Measurements from ENCODE around the gene ATAD2B. TPM values are rescaled to one million over a fixed set of nuclear protein-coding genes. Genes with fewer than 3 reads are reported as not detected.

ATAD2B gene
- total and polyA plus RNA-seq, 2 of the 4 experiments (the other 2 are of a cell fraction), result 1.5 to 5.0 TPM

- no CpG with 5 or more reads among the region's 5 CpGs for WGBS, 2 experiments (ENCODE audit: extremely low coverage in 2 of 2, insufficient read length in 1 of 2)
These were observed 213.6 kb downstream of the ATAD2B start for GRCh38 chr2:23713351-23713750.

More at GRCh38 chr2:23713351-23713750, 213.6 kb downstream of the ATAD2B start:
- Histone ChIP-seq H3K27me3 (ENCODE audit: control insufficient read depth, insufficient read depth, low read length) (no peaks in the 10 kb centered on the region), H4K20me1 (ENCODE audit: insufficient read depth, low read length) (no peaks in the 10 kb centered on the region), H3K36me3 (ENCODE audit: control insufficient read depth, insufficient read depth, low read length) (peaks cover 4% of the 10 kb centered on the region), H3K27ac (ENCODE audit: insufficient read depth, low read length) (no peak overlapping the region), H3K79me1 (ENCODE audit: low read depth in 1 of 2, low read length in 2 of 2) (no peaks in the 10 kb centered on the region; a peak in 1 of 4 replicates), H3K18ac (ENCODE audit: low read depth, low read length) (no peak overlapping the region), H3K4me2 (ENCODE audit: low read depth, low read length) (no peak overlapping the region), H3K56ac (ENCODE audit: extremely low read depth, insufficient read depth, low read length) (no peak overlapping the region), H3K9me1 (ENCODE audit: insufficient read depth, low read length) (peaks cover 4% of the 10 kb centered on the region; the same call in 1 of the 2 replicates), H2BK20ac (ENCODE audit: low read depth, low read length) (no peak overlapping the region), H2BK5ac (ENCODE audit: low read depth, low read length, poor library complexity, severe bottlenecking) (no peak overlapping the region), H3K23ac (ENCODE audit: low read depth, low read length) (no peak overlapping the region), H2AFZ (replicated peaks; ENCODE audit: low read length, poor library complexity) (no peak overlapping the region), H3K4me1 (ENCODE audit: control insufficient read depth, insufficient read depth, low read length) (no peaks in the 10 kb centered on the region), H2BK15ac (ENCODE audit: low read depth, low read length) (no peak overlapping the region), H3K4me3 (ENCODE audit: insufficient read depth, low read depth, low read length) (no peak overlapping the region), H4K8ac (ENCODE audit: low read depth in 2 of 2, low read length in 2 of 2) (no peak overlapping the region), H3K4ac (ENCODE audit: low read depth, low read length) (no peak overlapping the region), H3K9ac (ENCODE audit: low read depth, low read length) (no peak overlapping the region), H2BK120ac (ENCODE audit: low read depth, low read length) (no peak overlapping the region), H2AK5ac (ENCODE audit: low read depth, low read length) (no peak overlapping the region), H3K14ac (replicated peaks; ENCODE audit: low read depth, low read length) (no peak overlapping the region), H3K9me3 (ENCODE audit: control insufficient read depth, insufficient read depth, low read length) (no peaks in the 10 kb centered on the region), H2AK9ac (replicated peaks; ENCODE audit: low read depth, low read length, poor library complexity) (no peak overlapping the region), H4K5ac (ENCODE audit: low read depth, low read length) (no peak overlapping the region), H4K91ac (ENCODE audit: insufficient read depth, low read depth, low read length) (no peak overlapping the region)
- DNase-seq, result no peak
- no TSS peak for BruUV-seq (replicated peaks)
- dilution Hi-C loops (cut with HindIII; ENCODE audit: low sequenced_read_pairs, unreplicated experiment), result no loop called here
- no peak for ATAC-seq (ENCODE audit: low read depth)
- ChIA-PET CTCF (interaction anchor here (0.6 kb wide), 1 partner anchor 108 kb away, joined by 4 read pairs; no protein-coding TSS in a partner anchor), POLR2A (ENCODE audit: unreplicated experiment) (no interaction called here)
- intact Hi-C loops (cut with micrococcal nuclease), result no loop called here
- in situ Hi-C loops (cut with MboI; ENCODE audit: low sequenced_read_pairs), result no loop called here
- no peak for TF ChIP-seq CTCF (conservative IDR thresholded peaks at IDR 0.05; ENCODE audit: low read depth, low read length)
- TF ChIP-seq BHLHE40 (IDR thresholded peaks at IDR 0.05; ENCODE audit: low read depth, low read length), result no peak
- TF ChIP-seq CHD1 (IDR thresholded peaks at IDR 0.05; ENCODE audit: low read depth, low read length), result no peak
- TF ChIP-seq POLR2A (IDR thresholded peaks at IDR 0.05; ENCODE audit: low read depth, low read length), result no peak
- no peak for TF ChIP-seq MXI1 (IDR thresholded peaks at IDR 0.05; ENCODE audit: borderline replicate concordance, low read depth, low read length)
- TF ChIP-seq MAFK (IDR thresholded peaks at IDR 0.05; ENCODE audit: low read depth, low read length), result no peak
- no peak for TF ChIP-seq ELK1 (IDR thresholded peaks at IDR 0.05; ENCODE audit: borderline replicate concordance, low read depth, low read length)
- no peak for TF ChIP-seq MAZ (IDR thresholded peaks at IDR 0.05; ENCODE audit: borderline replicate concordance, low read depth, low read length)
- no peak for TF ChIP-seq RCOR1 (IDR thresholded peaks at IDR 0.05; ENCODE audit: insufficient replicate concordance, low read length)
